HG03521 (cell line): ENCODE results near the gene EVI2A.
"Not testable (repeated sequence)": the region's sequence is repeated elsewhere in the genome, so short reads cannot be mapped to it uniquely, and the experiment has no call there.

Experiments
- ATAC-seq: cut with Tn5 transposase; IDR thresholded peaks from one replicate; pipeline ENCODE4 v1.9.1; 2021; ENCODE audit warnings: mild to moderate bottlenecking, moderate library complexity; ENCODE audit not compliant: unreplicated experiment

Gene EVI2A

GRCh38 chr17:31313982-31314781 lies 7.2 kb downstream of the EVI2A start, which contains the start of gene EVI2B:
EVI2B (minus strand) TSS chr17:31314054; CDS start chr17:31305609, 8,445 bp downstream.
- ATAC-seq = no peak

GRCh38 chr17:31312223-31312622 lies 9.2 kb downstream of the EVI2A start:
- not testable (repeated sequence) for ATAC-seq

DNA sequence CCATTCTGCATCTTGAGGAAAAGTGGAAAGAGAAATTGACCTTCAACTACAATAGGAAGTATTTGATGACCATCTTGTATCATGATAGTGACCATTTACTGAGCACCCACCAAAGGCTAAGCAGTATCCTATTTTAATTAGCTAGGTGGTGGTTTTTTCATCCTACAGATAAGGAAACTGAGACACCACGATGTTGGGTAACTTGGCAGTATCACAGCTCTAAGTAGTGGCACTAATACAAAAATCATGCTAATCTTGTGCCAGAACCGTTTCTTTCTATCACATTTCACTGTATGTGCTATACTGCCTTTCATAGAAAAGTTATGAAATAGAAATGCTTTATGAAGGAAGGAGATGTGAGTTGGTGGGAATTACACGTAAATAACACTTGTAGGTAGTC lies 9.9 kb downstream of the EVI2A start:
- no peak for ATAC-seq

GRCh38 chr17:31310886-31311285 lies 10.5 kb downstream of the EVI2A start:
- ATAC-seq = no peak

DNA sequence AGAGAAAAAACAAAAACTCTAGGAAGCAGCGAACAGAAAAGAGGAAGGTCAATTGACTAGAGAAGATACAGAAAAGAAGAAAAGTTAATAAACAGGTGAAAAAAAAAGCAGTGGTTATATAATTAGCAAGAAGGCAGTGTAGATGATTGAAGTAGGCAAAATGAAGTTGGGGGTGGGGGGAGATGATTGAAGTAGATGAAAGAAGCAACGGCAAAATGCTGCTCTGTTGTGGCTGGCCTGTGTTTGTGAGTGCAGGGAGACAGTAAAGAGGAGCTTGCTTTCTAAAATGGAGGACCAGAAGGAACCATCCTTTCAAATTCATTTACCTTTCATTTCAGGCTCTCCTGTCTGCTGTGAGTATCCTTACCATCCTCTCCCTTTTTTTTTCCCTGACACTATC lies 11.2 kb downstream of the EVI2A start:
- ATAC-seq = no peak

DNA sequence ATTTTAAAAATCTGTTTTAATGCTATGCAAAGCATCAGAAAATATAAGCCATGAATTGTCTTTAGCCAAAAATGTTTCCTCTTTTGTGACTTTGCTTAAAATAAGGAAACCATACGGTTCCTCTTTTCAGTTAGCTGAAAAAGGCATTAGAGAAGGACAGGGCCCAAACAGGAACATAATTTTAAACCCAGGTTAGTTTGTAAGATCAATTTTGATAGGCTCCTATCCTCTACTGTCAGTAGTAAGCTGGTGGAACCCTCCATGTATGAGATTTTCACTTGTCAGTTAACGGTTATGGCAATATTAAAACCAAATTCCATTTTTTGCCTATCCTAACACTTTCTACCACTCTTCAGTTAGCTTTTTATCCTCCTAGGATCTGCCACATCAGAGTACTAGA lies 11.9 kb downstream of the EVI2A start:
- no peak for ATAC-seq

GRCh38 chr17:31308372-31309334 lies 12.8 kb downstream of the EVI2A start:
- no peak for ATAC-seq

DNA sequence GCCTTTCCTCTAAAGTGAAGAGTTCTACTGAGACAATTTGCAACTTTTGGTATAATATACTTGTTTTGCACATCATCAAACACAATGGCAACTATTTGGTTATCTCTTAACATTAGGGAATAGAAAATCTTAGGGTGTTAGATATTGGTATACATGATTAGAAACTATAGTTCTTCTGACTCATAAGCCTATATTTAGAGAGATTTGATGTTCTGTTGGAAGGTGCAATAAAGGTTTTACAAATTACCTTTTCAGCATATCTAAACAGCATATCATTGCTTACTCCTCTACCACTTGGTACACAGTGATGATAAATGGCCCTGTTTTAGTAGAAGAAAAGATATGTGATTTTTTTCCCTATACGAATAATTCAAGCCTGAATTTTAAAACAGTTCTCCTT lies 13.8 kb downstream of the EVI2A start:
- ATAC-seq = no peak

GRCh38 chr17:31299624-31300023 lies 21.8 kb downstream of the EVI2A start:
- no peak for ATAC-seq

- no peak for ATAC-seq
Observed at GRCh38 chr17:31297090-31297489, 24.3 kb downstream of the EVI2A start, which contains the start of gene OMG. OMG (minus strand) TSS chr17:31297239; CDS start chr17:31296331, 908 bp downstream.

GRCh38 chr17:31296142-31296541 lies 25.3 kb downstream of the EVI2A start:
- no peak for ATAC-seq

- no peak for ATAC-seq
Observed at GRCh38 chr17:31295489-31295871, 25.9 kb downstream of the EVI2A start.

- ATAC-seq = no peak
Observed at GRCh38 chr17:31294820-31295488, 26.5 kb downstream of the EVI2A start.

DNA sequence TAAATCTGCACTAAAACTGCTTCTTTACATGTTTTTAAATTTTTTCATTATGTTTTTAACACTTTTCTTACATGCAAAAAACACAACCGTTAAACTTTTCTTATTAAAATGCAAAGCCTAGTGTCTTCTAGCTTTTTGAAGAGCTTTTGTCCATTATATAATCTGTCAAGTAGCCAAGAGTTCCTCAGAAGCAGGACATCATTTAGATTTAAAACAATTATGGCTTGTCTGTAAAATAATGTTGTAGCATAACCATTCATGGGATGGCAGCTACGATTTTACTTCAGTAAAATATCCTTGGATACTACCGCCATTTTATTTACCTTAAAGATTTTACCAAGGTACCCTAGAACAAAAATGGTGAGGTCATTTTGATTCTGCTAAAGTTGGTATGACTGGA lies 27.2 kb downstream of the EVI2A start:
- ATAC-seq = no peak

DNA sequence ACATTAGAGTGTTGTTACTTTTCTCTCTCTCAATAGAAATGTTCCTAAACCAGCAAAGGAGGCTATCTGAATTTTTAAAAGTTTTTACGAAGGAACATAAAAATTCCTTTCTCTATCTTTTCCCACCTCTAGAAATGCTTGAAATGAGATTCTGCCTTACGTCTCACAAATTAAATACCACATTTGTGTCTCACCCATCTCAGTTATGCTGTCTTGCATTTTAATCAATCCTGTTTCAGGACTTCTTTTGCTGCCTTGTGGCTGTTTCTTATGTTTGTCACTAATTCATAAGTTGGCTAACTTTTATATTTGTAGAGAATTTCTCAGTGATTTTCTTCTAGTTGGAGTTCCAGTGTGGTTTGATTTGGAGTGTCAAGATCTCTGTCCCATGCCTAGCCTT lies 27.8 kb downstream of the EVI2A start:
- no peak for ATAC-seq

DNA sequence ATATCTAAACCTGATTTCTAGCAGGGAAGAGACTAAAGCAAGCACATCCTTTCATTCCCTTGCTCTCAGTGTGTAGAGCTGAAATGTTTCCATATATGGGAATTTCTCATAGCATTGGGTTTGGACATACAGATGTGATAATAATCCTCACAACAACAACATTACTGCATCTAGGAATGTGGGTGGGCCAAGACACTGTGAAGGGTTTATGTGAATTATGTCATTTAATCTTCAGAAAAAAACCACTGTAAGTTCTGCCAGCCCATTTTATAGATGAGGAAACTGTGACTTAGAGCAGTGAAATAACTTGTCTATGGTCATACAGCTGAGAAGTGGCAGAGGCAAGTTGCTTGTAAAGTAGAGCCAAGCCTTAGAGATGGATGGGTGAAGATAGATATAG lies 29.6 kb downstream of the EVI2A start:
- ATAC-seq = no peak

GRCh38 chr17:31289790-31290189 lies 31.6 kb downstream of the EVI2A start:
- ATAC-seq = no peak

DNA sequence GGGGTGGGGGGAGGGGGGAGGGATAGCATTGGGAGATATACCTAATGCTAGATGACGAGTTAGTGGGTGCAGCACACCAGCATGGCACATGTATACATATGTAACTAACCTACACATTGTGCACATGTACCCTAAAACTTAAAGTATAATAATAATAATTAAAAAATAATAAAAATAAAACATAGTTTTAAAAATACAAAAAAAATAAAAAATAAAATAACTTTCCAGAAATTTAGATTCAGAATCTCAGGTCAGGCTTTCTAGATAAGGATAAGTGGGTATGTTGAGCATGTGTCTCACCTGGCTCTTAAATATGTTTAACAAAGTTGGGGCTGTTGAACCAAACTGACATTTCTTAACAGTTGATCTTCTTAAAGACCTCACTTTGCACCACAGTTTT lies 33.5 kb downstream of the EVI2A start:
- ATAC-seq = not testable (repeated sequence)

GRCh38 chr17:31286587-31286986 lies 34.8 kb downstream of the EVI2A start:
- ATAC-seq = no peak

DNA sequence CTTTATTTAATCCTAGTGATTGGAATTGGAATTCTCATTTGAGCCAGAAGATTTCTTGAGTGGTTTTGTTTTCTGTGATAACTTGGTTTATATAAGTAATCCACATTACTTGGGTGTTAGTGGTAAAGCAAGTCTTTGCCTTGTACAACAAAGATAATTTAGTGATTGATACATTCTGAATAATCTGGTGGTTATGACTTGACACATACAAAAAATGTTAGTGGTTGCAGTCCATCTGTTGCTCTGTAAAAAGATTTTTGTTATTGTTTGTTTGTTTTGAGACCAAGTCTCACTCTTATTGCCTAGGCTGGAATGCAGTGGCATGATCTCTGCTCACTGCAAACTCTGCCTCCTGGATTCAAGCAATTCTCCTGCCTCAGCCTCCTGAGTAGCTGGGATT lies 37.6 kb downstream of the EVI2A start:
- ATAC-seq = no peak

- ATAC-seq = no peak
Observed at GRCh38 chr17:31281061-31281460, 40.4 kb downstream of the EVI2A start.
